HG02981 (cell line): ENCODE results near the gene RNF213.
"Not testable (repeated sequence)": the region's sequence is repeated elsewhere in the genome, so short reads cannot be mapped to it uniquely, and the experiment has no call there.

Source experiments
- ATAC-seq: cut with Tn5 transposase; IDR thresholded peaks from one replicate; pipeline ENCODE4 v1.9.1; 2021; ENCODE audit warnings: mild to moderate bottlenecking, moderate library complexity; ENCODE audit not compliant: unreplicated experiment

Gene RNF213

GRCh38 chr17:80267391-80267790 lies 6.7 kb downstream of the RNF213 start:
- no peak for ATAC-seq

- ATAC-seq, result no peak
Measured at GRCh38 chr17:80268427-80268826, 7.8 kb downstream of the RNF213 start.

- ATAC-seq, result no peak
Measured at GRCh38 chr17:80269405-80269807, 8.8 kb downstream of the RNF213 start.

GRCh38 chr17:80270104-80270503 lies 9.5 kb downstream of the RNF213 start:
- ATAC-seq, result no peak

- ATAC-seq, result no peak
Measured at GRCh38 chr17:80270836-80271235, 10.2 kb downstream of the RNF213 start.

GRCh38 chr17:80272366-80272765 lies 11.7 kb downstream of the RNF213 start:
- ATAC-seq, result no peak

GRCh38 chr17:80274331-80274730 lies 13.7 kb downstream of the RNF213 start:
- no peak for ATAC-seq

GRCh38 chr17:80274871-80275449 lies 14.3 kb downstream of the RNF213 start:
- ATAC-seq, result no peak

- ATAC-seq, result not testable (repeated sequence)
Measured at GRCh38 chr17:80275857-80276256, 15.2 kb downstream of the RNF213 start.

GRCh38 chr17:80277751-80278671 lies 17.4 kb downstream of the RNF213 start:
- no peak for ATAC-seq

GRCh38 chr17:80279895-80280294 lies 19.2 kb downstream of the RNF213 start:
- no peak for ATAC-seq

GRCh38 chr17:80281516-80281915 lies 20.9 kb downstream of the RNF213 start:
- no peak for ATAC-seq

- ATAC-seq, result no peak
Measured at GRCh38 chr17:80283116-80283852, 22.6 kb downstream of the RNF213 start.

GRCh38 chr17:80284631-80285030 lies 24.0 kb downstream of the RNF213 start:
- ATAC-seq, result no peak

- ATAC-seq, result no peak
Measured at GRCh38 chr17:80285237-80285920, 24.7 kb downstream of the RNF213 start.

GRCh38 chr17:80286638-80286960 lies 25.9 kb downstream of the RNF213 start:
- ATAC-seq, result no peak

GRCh38 chr17:80287038-80287437 lies 26.4 kb downstream of the RNF213 start:
- ATAC-seq, result no peak

GRCh38 chr17:80287806-80288567 lies 27.3 kb downstream of the RNF213 start:
- no peak for ATAC-seq

GRCh38 chr17:80289616-80290015 lies 29.0 kb downstream of the RNF213 start:
- ATAC-seq, result no peak

- no peak for ATAC-seq
Measured at GRCh38 chr17:80290156-80290555, 29.5 kb downstream of the RNF213 start.
